NCI-H2029 (cell line): Measurements from ENCODE around the gene TM2D1.
"Not testable (repeated sequence)": the region's sequence is repeated elsewhere in the genome, so short reads cannot be mapped to it uniquely, and the experiment has no call there.

Experiments used
- DNase-seq: peaks from one replicate; lab custom pipeline; 2025; lab: John Stamatoyannopoulos, UW

TM2D1 gene

GRCh38 chr1:61718996-61719663 lies 5.8 kb downstream of the TM2D1 start:
- not testable (repeated sequence) for DNase-seq

- DNase-seq, result no peak
Observed at GRCh38 chr1:61711969-61712368, 13.0 kb downstream of the TM2D1 start.

DNA sequence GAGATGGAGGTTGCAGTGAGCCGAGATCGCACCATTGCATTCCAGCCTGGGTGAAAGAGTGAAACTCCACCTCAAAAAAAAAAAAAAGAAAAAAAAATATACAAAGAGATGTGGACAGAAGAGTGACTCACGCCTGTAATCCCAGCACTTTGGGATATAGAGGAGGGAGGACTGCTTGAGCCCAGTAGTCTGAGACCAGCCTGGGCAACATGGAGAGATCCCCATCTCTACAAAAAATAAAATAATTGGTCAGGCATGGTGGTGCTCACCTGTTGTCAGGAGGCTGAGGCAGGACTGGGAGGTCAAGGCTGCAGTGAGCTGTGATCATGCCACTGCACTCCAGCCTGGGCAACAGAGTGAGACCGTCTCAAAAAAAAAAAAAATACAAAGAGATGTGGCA lies 13.7 kb downstream of the TM2D1 start:
- DNase-seq, result not testable (repeated sequence)

GRCh38 chr1:61709908-61710289 lies 15.0 kb downstream of the TM2D1 start:
- DNase-seq, result no peak

DNA sequence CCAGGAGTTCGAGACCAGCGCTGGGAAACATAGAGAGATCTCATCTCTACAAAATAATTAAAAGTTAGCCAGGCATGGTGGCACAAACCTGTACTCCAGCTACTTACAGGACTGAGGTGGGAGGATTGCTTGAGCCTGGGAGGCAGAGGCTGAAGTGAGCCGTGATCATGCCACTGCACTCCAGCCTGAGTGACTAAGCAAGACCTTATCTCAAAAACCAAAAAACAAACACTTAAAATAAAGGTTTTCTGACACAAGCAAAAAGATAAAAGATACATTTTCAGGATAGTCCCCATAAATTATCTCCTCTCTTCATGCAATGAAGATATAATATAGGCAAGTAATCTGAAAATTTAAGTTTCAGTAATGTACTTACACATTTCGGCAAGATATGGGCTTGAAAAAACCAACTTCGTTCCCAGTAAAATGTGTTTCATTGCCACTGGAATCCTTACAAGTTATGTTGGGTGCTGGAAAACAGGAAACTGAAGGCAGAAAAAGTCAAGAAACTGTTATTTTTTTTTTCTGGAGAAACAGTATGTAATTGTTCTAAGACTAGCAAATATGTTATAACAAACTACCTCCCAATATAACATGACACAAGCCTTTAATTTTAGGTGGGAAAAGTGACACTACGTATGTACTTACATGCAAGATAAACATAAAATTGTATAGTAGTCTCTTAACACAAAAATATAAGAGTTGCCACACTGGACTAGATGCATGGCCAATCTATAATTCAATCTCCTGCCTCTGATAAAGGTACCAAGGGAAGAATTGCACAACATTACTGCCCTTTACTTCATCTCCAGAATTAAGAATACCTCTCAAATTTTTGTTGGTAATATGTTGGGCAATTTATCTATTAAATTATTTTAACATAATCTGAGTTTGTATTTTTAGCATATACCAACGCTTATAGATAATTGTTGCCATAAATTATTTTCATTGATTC lies 15.7 kb downstream of the TM2D1 start:
- DNase-seq, result no peak

GRCh38 chr1:61699911-61700851 lies 24.8 kb downstream of the TM2D1 start:
- no peak for DNase-seq

- DNase-seq, result no peak
Observed at GRCh38 chr1:61692155-61692800, 32.7 kb downstream of the TM2D1 start.

DNA sequence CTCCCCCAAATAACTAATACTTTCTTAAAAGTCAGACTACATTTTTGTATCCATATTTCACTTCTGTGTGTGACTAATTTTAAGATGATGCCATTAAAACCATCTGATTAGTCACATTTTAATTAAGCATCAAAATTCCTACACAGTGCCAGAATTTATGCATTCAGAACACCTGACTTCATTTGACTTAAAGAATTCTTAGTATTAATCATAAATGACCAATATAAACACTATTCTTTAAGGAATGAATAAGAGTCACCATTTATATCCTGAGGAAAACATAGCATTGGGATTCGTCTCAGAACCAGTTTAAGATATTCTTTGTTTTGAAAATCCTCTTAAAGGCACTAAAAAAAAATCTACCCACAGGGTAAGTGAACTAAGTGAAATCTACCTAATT lies 37.0 kb downstream of the TM2D1 start:
- no peak for DNase-seq

GRCh38 chr1:61682891-61683290 lies 42.0 kb downstream of the TM2D1 start:
- no peak for DNase-seq

DNA sequence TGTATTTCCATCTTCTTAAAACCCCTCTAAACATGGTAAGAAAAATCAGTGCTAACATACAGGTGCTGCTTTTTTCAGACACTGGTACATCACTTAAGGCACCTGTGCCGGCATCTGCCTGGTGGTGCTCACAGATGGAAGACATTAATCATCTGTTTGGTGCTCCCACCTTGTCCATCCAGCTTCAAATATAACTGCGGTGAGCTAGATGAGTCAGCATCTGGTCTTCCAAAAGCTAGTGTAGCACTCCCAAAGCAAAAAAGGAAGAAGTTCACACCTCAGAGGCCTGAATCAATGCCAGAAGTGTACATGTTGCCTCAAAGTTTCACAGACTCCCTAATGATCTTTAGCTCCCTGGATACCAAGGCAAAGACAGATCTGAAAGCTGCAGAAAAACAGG lies 44.4 kb downstream of the TM2D1 start:
- DNase-seq, result no peak

GRCh38 chr1:61676881-61677280 lies 48.1 kb downstream of the TM2D1 start:
- not testable (repeated sequence) for DNase-seq

GRCh38 chr1:61674221-61674620 lies 50.7 kb downstream of the TM2D1 start:
- peak; percentile 13 for DNase-seq

DNA sequence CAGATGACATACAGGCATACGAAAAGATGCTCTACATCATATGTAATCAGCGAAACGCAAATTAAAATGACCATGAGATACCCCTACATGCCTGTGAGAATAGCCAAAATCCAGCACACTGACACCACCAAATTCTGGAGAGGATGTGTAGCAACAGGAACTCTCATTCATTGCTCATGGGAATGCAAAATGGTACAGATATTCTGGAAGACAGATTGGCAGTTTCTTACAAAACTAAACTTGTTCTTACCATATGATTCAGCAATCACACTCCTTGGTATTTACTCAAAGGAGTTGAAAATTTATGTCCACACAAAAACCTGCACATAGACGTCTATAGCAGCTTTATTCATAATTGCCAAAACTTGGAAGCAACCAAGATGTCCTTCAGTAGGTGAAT lies 52.6 kb downstream of the TM2D1 start:
- DNase-seq, result no peak

- DNase-seq, result no peak
Observed at GRCh38 chr1:61670445-61670844, 54.5 kb downstream of the TM2D1 start.

DNA sequence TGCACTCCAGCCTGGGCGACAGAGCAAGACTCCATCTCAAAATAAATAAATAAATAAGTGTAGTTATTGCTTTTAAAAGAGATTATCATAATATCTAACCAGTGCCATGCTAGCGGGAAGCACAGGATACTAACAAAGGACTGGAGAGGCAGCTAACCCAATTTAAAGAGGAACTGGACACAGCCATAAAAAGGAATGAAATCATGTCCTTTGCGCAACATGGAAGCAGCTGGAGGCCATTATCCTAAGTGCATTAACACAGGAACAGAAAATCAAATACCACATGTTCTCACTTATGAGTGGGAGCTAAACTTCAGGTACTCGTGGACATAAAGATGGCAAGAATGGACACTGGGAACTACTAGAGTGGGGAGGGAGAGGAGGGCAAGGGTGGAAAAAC lies 54.9 kb downstream of the TM2D1 start:
- DNase-seq, result no peak

- no peak for DNase-seq
Observed at GRCh38 chr1:61659061-61659460, 65.9 kb downstream of the TM2D1 start.

- no peak for DNase-seq
Observed at GRCh38 chr1:61655453-61655852, 69.5 kb downstream of the TM2D1 start.

- no peak for DNase-seq
Observed at GRCh38 chr1:61654067-61654466, 70.9 kb downstream of the TM2D1 start.

GRCh38 chr1:61648983-61649742 lies 75.8 kb downstream of the TM2D1 start:
- no peak for DNase-seq

DNA sequence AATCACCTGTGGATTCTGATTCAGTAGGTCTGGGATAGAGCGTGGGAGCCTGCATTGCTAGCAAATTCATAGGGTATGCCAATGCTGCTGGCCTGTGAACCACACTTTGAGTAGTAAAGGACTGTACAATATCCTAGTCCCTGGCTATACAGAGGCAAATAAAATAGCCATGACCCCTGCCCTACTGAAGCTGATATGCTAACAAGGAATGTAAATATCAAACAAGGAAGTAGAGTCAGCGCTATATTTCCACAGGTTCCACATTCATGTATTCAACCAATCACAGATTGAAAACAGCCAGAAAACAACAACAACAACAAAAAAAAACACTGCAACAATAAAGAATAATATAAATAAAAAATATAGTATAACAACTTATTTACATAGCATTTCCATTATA lies 77.8 kb downstream of the TM2D1 start:
- DNase-seq, result no peak

DNA sequence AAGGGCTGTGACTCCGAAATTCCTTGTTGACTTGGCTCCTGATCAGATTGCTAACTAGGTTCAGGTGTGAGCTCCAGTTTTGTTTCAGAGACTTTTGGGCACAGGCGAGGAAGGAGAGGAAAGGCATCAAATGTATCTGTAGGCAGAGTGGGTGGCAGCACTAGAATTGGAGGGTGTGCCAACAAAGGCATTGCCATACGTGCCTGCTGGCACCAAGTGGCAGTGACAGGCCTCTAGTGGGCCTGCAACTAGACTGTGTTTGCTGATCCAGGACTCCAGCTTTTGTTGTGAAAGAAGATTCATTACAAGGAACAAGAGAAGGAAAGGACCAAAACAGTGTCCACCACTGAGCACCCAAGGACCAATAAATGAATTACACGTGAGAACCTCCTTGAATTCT lies 79.5 kb downstream of the TM2D1 start:
- no peak for DNase-seq
